Stimulated activated CD8-positive, alpha-beta memory T cell treated with anti-CD3 and anti-CD28 coated beads, Interleukin-4, amount 100 ng/mL, for 1 hour (primary cell): ENCODE results near the gene PDE11A.

Source experiments
- DNase-seq, 2 donors: peaks; one replicate each; pipeline ENCODE4 v3.0.0-alpha.2; 2020; ENCODE audit warnings: low read depth in 2 of 2, low spot score in 1 of 2

PDE11A gene

GRCh38 chr2:177929662-177930522 is 142.7 kb downstream of the PDE11A start:
- no peak for DNase-seq

- no peak for DNase-seq
Observed at GRCh38 chr2:177923323-177923722, 149.3 kb downstream of the PDE11A start.

GRCh38 chr2:177921726-177922125 is 150.9 kb downstream of the PDE11A start:
- no peak for DNase-seq

- DNase-seq = no peak
Observed at GRCh38 chr2:177917169-177917568, 155.4 kb downstream of the PDE11A start.

GRCh38 chr2:177916342-177916741 is 156.2 kb downstream of the PDE11A start:
- DNase-seq = no peak

DNA sequence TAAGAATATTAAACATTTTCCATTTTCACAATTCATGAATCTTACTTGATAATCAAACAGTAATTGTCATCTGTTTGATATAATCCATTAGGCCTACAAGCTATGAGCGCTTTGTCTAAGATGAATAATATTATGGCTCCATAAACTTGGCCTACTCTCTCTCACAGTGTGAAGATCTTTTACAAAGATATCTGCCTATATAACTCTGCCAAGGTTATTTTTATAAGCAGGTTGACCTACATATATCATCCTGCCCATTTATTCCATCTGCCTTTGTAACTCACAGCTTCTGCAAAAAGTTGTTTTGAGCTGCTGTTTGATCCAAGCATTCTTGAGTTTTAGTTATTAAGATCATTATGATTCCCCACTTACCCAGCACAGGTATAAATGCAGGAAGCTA is 158.3 kb downstream of the PDE11A start:
- DNase-seq = no peak

GRCh38 chr2:177909962-177910361 is 162.6 kb downstream of the PDE11A start:
- no peak for DNase-seq

- no peak for DNase-seq
Observed at GRCh38 chr2:177908824-177909223, 163.8 kb downstream of the PDE11A start.

DNA sequence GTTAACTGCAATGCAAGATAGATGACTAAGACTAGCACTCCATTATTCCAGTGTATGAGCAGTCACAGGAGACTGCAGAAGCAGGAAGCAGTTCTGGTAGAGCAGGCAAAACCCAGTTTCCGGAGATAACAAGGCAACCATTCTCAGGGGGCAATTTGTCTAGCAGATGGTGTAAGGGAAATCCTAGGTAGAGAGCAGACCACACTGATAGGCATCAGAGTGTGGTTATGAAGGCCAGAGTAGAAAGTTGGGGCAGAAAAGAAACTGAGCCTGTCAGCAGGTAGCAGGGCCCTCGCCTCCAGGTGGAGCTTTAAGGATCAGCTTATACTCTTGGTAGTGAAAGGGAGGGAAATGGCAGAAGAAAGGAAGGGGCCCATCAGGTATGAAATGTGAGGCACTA is 164.4 kb downstream of the PDE11A start:
- no peak for DNase-seq

GRCh38 chr2:177906041-177906718 is 166.4 kb downstream of the PDE11A start:
- peak in 1 of 2 donors; percentile 17 for DNase-seq

DNA sequence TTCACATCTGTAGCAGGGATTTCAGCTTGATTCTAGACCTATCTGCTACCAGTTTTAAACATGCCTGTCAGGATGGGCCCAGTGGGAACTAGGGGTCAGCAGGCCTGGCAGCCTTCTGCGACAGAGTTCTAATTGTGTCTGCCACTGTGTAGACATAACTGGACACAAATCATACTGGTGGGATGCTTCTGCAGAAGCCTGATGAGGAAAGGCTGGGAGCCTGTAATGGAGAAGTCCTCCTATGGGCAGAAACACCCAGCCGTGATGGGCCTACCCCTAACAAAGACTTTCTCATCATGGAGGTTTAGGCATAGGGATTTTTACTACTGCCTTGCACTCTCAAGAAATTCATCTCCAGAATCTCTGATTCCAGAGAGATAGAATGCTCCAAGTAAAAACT is 166.9 kb downstream of the PDE11A start:
- DNase-seq = no peak

DNA sequence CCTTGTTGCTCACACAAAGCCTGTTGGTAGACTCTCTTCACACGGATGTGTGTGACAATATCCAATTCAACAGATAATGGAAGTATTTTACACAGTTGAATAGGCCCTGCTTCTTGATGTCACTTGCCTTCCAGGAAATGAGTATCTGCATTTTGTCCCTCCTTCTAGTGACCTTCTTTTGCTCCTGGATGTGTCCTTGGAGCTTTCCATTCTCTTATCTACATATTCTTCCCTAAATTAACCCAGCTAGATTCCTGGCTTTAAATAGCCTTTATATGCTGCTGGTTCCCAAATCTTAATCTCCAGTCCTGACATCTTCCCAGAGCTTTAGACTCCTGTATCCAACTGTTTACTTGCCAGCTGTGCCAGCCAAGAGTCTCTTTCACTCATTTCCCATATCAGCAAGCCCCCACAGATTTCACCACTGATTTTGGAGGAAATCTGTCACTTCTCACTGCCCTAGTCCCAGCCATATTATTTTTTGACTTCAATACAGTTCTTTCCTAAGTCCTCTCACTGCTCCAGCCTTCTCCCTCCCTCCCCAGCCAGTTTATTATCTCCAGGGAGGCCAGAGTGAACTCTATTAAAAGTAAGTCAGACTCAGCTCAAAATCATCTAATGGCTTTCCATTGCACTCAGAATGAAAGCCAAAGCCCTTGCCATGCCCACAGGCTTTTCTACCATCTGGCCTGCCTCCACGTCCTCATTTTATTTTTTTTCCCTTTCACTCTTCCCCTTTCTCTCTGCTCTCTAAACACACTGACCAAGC is 170.0 kb downstream of the PDE11A start:
- no peak for DNase-seq

GRCh38 chr2:177900082-177900481 is 172.5 kb downstream of the PDE11A start:
- DNase-seq = no peak

DNA sequence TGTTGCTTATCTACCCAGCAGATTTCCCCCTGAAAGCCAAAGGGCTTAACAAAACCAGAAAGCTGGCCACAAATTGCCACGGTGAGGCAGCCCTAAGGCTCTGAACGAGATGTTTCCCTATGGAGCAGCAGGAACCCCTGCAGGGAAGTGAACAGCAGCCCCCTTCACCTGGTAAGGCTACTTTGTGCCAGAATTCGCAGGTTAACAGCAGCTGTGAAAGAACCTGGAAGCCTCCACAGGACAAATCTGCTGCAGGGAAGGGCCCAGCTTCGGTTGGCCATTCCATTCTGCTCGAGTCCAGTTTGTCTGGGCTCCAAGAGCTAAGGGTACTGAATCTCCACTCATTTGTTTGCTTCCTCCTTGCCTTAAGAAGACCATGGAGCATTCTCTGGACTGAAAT is 175.3 kb downstream of the PDE11A start:
- DNase-seq = no peak

GRCh38 chr2:177896587-177896986 is 176.0 kb downstream of the PDE11A start:
- no peak for DNase-seq

GRCh38 chr2:177894546-177894945 is 178.0 kb downstream of the PDE11A start:
- DNase-seq = no peak

DNA sequence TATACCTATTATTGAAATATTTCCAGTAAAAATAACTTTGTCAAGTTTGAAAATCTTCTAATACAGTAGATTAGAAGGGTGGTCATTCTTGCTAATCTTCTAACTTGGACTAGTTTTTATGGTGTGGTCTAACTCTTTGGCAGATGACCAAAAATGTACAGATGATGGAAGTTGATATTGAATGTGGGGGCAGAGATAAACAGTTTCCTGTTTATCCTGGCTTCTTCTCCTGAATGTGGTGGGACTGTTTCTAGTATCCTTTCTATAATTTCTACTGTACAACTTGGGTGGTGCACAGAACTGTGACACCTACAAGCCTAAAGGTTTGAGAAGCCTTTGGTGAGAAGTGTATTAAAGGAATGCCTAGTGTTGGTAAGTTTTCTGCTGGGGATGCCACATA is 178.7 kb downstream of the PDE11A start:
- DNase-seq = no peak

- no peak for DNase-seq
Observed at GRCh38 chr2:177891533-177891932, 181.0 kb downstream of the PDE11A start.

DNA sequence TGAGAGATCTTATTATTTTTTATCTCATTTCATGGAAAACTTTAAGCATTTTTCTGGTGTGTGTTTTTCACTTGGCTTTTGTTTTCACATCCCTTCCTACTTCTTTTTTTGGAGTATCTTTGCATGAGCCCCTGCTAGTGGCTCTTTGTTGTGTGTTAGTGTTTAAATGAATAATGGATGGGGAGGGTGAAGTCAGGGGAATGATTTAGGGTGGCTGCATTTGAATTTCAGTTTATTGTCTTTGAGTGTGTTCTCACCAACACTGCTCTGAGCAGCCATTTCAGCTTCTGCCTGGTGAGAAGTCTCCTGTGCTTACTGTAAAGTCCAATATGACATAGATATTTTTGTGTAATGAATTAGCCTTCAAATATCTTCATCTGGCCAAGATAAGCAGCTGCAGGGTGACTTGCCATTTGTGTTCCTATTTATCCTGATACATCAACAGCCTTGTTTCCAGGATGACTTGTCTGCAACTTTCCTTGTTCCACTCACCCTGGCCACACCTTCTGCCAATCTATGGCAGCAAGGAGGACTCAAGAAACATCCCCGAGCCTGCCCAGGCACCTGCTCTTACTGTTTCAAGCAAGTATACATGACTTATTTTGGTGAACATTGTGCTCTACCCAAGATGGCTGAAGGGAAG is 182.6 kb downstream of the PDE11A start:
- DNase-seq = no peak

- DNase-seq = no peak
Observed at GRCh38 chr2:177888581-177888980, 184.0 kb downstream of the PDE11A start.

- DNase-seq = no peak
Observed at GRCh38 chr2:177887722-177888121, 184.9 kb downstream of the PDE11A start.
